Measurements from ENCODE around the gene IL22.

Gene IL22

GRCh38 chr12:68253504-68253903 lies at the start of gene IL22:
Gene IL22 (minus strand): TSS chr12:68253604. CDS start chr12:68253448, 156 bp downstream.
- DNase-seq (ENCODE audit: low read depth in 2 of 2): no peak

GRCh38 chr12:68297929-68298328 lies 44.5 kb upstream of the IL22 start:
- DNase-seq (ENCODE audit: low read depth in 2 of 2): no peak

- DNase-seq (ENCODE audit: low read depth in 2 of 2): no peak
Measured at GRCh38 chr12:68294251-68294650, 40.8 kb upstream of the IL22 start.

- DNase-seq (ENCODE audit: low read depth in 2 of 2): no peak
Measured at GRCh38 chr12:68293347-68293746, 39.9 kb upstream of the IL22 start.

- DNase-seq (ENCODE audit: low read depth in 2 of 2): no peak
Measured at GRCh38 chr12:68292151-68292943, 38.9 kb upstream of the IL22 start.

GRCh38 chr12:68291396-68292036 lies 38.1 kb upstream of the IL22 start:
- DNase-seq (ENCODE audit: low read depth in 2 of 2): no peak

- no peak for DNase-seq (ENCODE audit: low read depth in 2 of 2)
Measured at GRCh38 chr12:68290126-68290525, 36.7 kb upstream of the IL22 start.

GRCh38 chr12:68287106-68287505 lies 33.7 kb upstream of the IL22 start:
- DNase-seq (ENCODE audit: low read depth in 2 of 2): no peak

GRCh38 chr12:68286396-68286795 lies 33.0 kb upstream of the IL22 start:
- no peak for DNase-seq (ENCODE audit: low read depth in 2 of 2)

- DNase-seq (ENCODE audit: low read depth in 2 of 2): no peak
Measured at GRCh38 chr12:68285541-68285940, 32.1 kb upstream of the IL22 start.

- DNase-seq (ENCODE audit: low read depth in 2 of 2): no peak
Measured at GRCh38 chr12:68281322-68282077, 28.1 kb upstream of the IL22 start.

GRCh38 chr12:68280240-68280639 lies 26.8 kb upstream of the IL22 start:
- DNase-seq (ENCODE audit: low read depth in 2 of 2): no peak

GRCh38 chr12:68279227-68280054 lies 26.0 kb upstream of the IL22 start:
- no peak for DNase-seq (ENCODE audit: low read depth in 2 of 2)

GRCh38 chr12:68276402-68276930 lies 23.1 kb upstream of the IL22 start:
- DNase-seq (ENCODE audit: low read depth in 2 of 2): no peak

GRCh38 chr12:68272732-68273131 lies 19.3 kb upstream of the IL22 start:
- no peak for DNase-seq (ENCODE audit: low read depth in 2 of 2)

GRCh38 chr12:68271346-68271745 lies 17.9 kb upstream of the IL22 start:
- no peak for DNase-seq (ENCODE audit: low read depth in 2 of 2)

GRCh38 chr12:68270358-68270757 lies 17.0 kb upstream of the IL22 start:
- DNase-seq (ENCODE audit: low read depth in 2 of 2): no peak

- no peak for DNase-seq (ENCODE audit: low read depth in 2 of 2)
Measured at GRCh38 chr12:68269779-68270178, 16.4 kb upstream of the IL22 start.

GRCh38 chr12:68268967-68269366 lies 15.6 kb upstream of the IL22 start:
- DNase-seq (ENCODE audit: low read depth in 2 of 2): no peak

- no peak for DNase-seq (ENCODE audit: low read depth in 2 of 2)
Measured at GRCh38 chr12:68267892-68268396, 14.5 kb upstream of the IL22 start.

GRCh38 chr12:68264857-68265256 lies 11.5 kb upstream of the IL22 start:
- no peak for DNase-seq (ENCODE audit: low read depth in 2 of 2)

All from stimulated activated CD4-positive, alpha-beta T cell treated with anti-CD3 and anti-CD28 coated beads, Interleukin-12 subunit alpha, Interleukin-12 subunit beta, amount 100 ng/mL, for 24 hours (primary cell).